IMR-90 (cell line): Measurements from ENCODE around the gene LMOD1. TPM values are rescaled to one million over a fixed set of nuclear protein-coding genes. Genes with fewer than 3 reads are reported as not detected.

Experiments
- ATAC-seq: fragments of 200-7000 bp; cut with Tn5 transposase; 2 replicates; pipeline ENCODE4 v1.9.1; 2020; ENCODE audit warnings: low read depth, mild to moderate bottlenecking, moderate library complexity
- BruUV-seq: library from RNA; stranded (reverse); fragments of 400-500 nt; replicated peaks from 2 replicates; lab custom pipeline; 2021; lab: Mats Ljungman, UMichigan
- CTCF ChIA-PET: fragments of 300-600 bp; formaldehyde crosslinking; extraction: SDS; loops from one replicate; lab custom pipeline; 2021; ENCODE audit warnings: antibody characterized with exemption; lab: Yijun Ruan, JAX
- POLR2A ChIA-PET: fragments of 300-600 bp; sonication (Branson Sonifier 250); formaldehyde crosslinking; loops from one replicate; lab custom pipeline; 2022; ENCODE audit warnings: antibody characterized with exemption; ENCODE audit not compliant: unreplicated experiment; lab: Charles Lee
- DNase-seq: peaks from one replicate; pipeline ENCODE4 v3.0.0; 2013
- H2AFZ ChIP-seq: replicated peaks from 2 replicates; pipeline ENCODE3; 2013; ENCODE audit warnings: low read length, mild to moderate bottlenecking; ENCODE audit not compliant: poor library complexity
- H2AK5ac ChIP-seq: 2 replicates; pipeline ENCODE4 v1.6.1; 2013; ENCODE audit warnings: low read depth, low read length, inconsistent platforms
- H2AK9ac ChIP-seq: replicated peaks from 2 replicates; pipeline ENCODE3; 2013; ENCODE audit warnings: mild to moderate bottlenecking, low read depth, low read length, moderate library complexity; ENCODE audit not compliant: poor library complexity
- H2BK120ac ChIP-seq: 2 replicates; pipeline ENCODE4 v1.6.1; 2013; ENCODE audit warnings: low read depth, low read length, inconsistent platforms
- H2BK15ac ChIP-seq: 3 replicates; pipeline ENCODE4 v1.6.1; 2013; ENCODE audit warnings: low read depth, low read length, inconsistent platforms
- H2BK20ac ChIP-seq: 2 replicates; pipeline ENCODE4 v1.6.1; 2013; ENCODE audit warnings: low read depth, mild to moderate bottlenecking, inconsistent platforms, low read length, moderate library complexity
- H2BK5ac ChIP-seq: 2 replicates; pipeline ENCODE4 v1.6.1; 2013; ENCODE audit warnings: mild to moderate bottlenecking, low read depth, low read length, inconsistent platforms; ENCODE audit not compliant: poor library complexity, severe bottlenecking
- H3K14ac ChIP-seq: replicated peaks from 2 replicates; pipeline ENCODE4 v1.6.1; 2013; ENCODE audit warnings: low read depth, low read length, inconsistent platforms
- H3K18ac ChIP-seq: 2 replicates; pipeline ENCODE4 v1.6.1; 2013; ENCODE audit warnings: low read depth, low read length, control low read depth
- H3K23ac ChIP-seq: 2 replicates; pipeline ENCODE4 v1.6.1; 2013; ENCODE audit warnings: low read depth, low read length, inconsistent platforms
- H3K27ac ChIP-seq: 2 replicates; pipeline ENCODE4 v1.5.1; 2013; ENCODE audit warnings: mild to moderate bottlenecking, control low read depth, low read length; ENCODE audit not compliant: insufficient read depth
- H3K27me3 ChIP-seq: 2 replicates; pipeline ENCODE4 v1.6.1; 2013; ENCODE audit warnings: low read length; ENCODE audit not compliant: control insufficient read depth, insufficient read depth
- H3K36me3 ChIP-seq: 2 replicates; pipeline ENCODE4 v1.6.1; 2013; ENCODE audit warnings: low read length, mixed read lengths; ENCODE audit not compliant: control insufficient read depth, insufficient read depth
- H3K4ac ChIP-seq: 2 replicates; pipeline ENCODE4 v1.6.1; 2013; ENCODE audit warnings: low read depth, low read length, inconsistent platforms
- H3K4me1 ChIP-seq: 2 replicates; pipeline ENCODE4 v1.6.1; 2013; ENCODE audit warnings: low read length, mixed read lengths; ENCODE audit not compliant: control insufficient read depth, insufficient read depth
- H3K4me2 ChIP-seq: 2 replicates; pipeline ENCODE4 v1.6.1; 2013; ENCODE audit warnings: low read depth, mild to moderate bottlenecking, control low read depth, low read length, moderate library complexity
- H3K4me3 ChIP-seq: 2 replicates; pipeline ENCODE4 v1.5.1; 2013; ENCODE audit warnings: low read depth, mild to moderate bottlenecking, control low read depth, low read length, moderate library complexity; ENCODE audit not compliant: insufficient read depth
- H3K56ac ChIP-seq: 2 replicates; pipeline ENCODE4 v1.6.1; 2013; ENCODE audit warnings: low read length, inconsistent platforms; ENCODE audit not compliant: insufficient read depth; ENCODE audit errors: extremely low read depth
- H3K79me1 ChIP-seq, 2 experiments: 2 replicates each; pipeline ENCODE4 v1.6.1; 2013; ENCODE audit warnings: low read length in 2 of 2, inconsistent platforms in 1 of 2, low read depth in 1 of 2
- H3K9ac ChIP-seq: 2 replicates; pipeline ENCODE4 v1.6.1; 2013; ENCODE audit warnings: low read depth, low read length, control low read depth
- H3K9me1 ChIP-seq: 2 replicates; pipeline ENCODE4 v1.6.1; 2013; ENCODE audit warnings: low read length, inconsistent platforms; ENCODE audit not compliant: insufficient read depth
- H3K9me3 ChIP-seq: 2 replicates; pipeline ENCODE4 v1.6.1; 2013; ENCODE audit warnings: low read length; ENCODE audit not compliant: control insufficient read depth, insufficient read depth
- H4K20me1 ChIP-seq: 2 replicates; pipeline ENCODE4 v1.6.1; 2013; ENCODE audit warnings: low read length, inconsistent platforms; ENCODE audit not compliant: insufficient read depth
- H4K5ac ChIP-seq: 2 replicates; pipeline ENCODE4 v1.6.1; 2013; ENCODE audit warnings: mild to moderate bottlenecking, low read depth, low read length, control low read depth
- H4K8ac ChIP-seq, 2 experiments: 2 replicates each; pipeline ENCODE4 v1.6.1; 2013; ENCODE audit warnings: low read depth in 2 of 2, low read length in 2 of 2, control low read depth in 1 of 2, inconsistent platforms in 1 of 2
- H4K91ac ChIP-seq: 2 replicates; pipeline ENCODE4 v1.6.1; 2013; ENCODE audit warnings: low read depth, low read length, inconsistent platforms; ENCODE audit not compliant: insufficient read depth
- BHLHE40 ChIP-seq: fragments of 150-350 bp; IDR thresholded peaks from 2 replicates; pipeline ENCODE4 v1.6.1; 2016; ENCODE audit warnings: mild to moderate bottlenecking, low read depth, low read length
- NFE2L2 ChIP-seq: fragments of 150-350 bp; IDR thresholded peaks from 2 replicates; pipeline ENCODE4 v1.6.1; 2016; ENCODE audit warnings: low read depth, mild to moderate bottlenecking, low read length
- RFX5 ChIP-seq: IDR thresholded peaks from 2 replicates; pipeline ENCODE4 v1.8.0; 2012; ENCODE audit warnings: low read depth, mild to moderate bottlenecking, low read length, moderate library complexity
- WGBS, 2 experiments: methylation state at CpG; one replicate each; pipeline versions ENCODE4 v1.1.5 to v1.1.7; 2013; ENCODE audit warnings: missing lambda C conversion rate in 2 of 2; ENCODE audit not compliant: insufficient read length in 1 of 2; ENCODE audit errors: extremely low coverage in 2 of 2; 5-methylcytosine and 5-hydroxymethylcytosine counted together
- dilution Hi-C: fragments of 300-500 bp; cut with HindIII; formaldehyde crosslinking; loops from one replicate; pipeline ENCODE4 v1.14.3; 2018; ENCODE audit warnings: low sequenced_read_pairs; ENCODE audit not compliant: unreplicated experiment
- in situ Hi-C: fragments of 300-500 bp; cut with MboI; formaldehyde crosslinking; loops from 3 replicates; pipeline ENCODE4 v1.14.3; 2019; ENCODE audit warnings: low sequenced_read_pairs, inconsistent platforms, mixed read lengths
- intact Hi-C: fragments of 100-400 bp; cut with micrococcal nuclease; formaldehyde crosslinking; loops from 2 replicates; pipeline ENCODE4 v1.10.0; 2022
- polyA plus RNA-seq, 3 experiments: library from polyadenylated mRNA; depleted of rRNA; stranded (reverse); fragments of >200 nt; gene quantifications; 2 replicates each; pipeline ENCODE4 v1.2.3, GENCODE V29; 2012; ENCODE audit warnings: low replicate concordance in 1 of 3
- total RNA-seq: library from RNA; depleted of rRNA; stranded (reverse); fragments of >200 nt; gene quantifications from 2 replicates; pipeline ENCODE4 v1.2.3, GENCODE V29; 2012
- TF ChIP-seq, protein P1 (sequence below): fragments of 150-350 bp; IDR thresholded peaks from 2 replicates; pipeline ENCODE4 v1.6.1; 2017; ENCODE audit warnings: mild to moderate bottlenecking, antibody characterized with exemption, low read length, low read depth

LMOD1 gene
- total and polyA plus RNA-seq, 2 of the 4 experiments (the other 2 are of a cell fraction), result 51.7 to 53.2 TPM

DNA sequence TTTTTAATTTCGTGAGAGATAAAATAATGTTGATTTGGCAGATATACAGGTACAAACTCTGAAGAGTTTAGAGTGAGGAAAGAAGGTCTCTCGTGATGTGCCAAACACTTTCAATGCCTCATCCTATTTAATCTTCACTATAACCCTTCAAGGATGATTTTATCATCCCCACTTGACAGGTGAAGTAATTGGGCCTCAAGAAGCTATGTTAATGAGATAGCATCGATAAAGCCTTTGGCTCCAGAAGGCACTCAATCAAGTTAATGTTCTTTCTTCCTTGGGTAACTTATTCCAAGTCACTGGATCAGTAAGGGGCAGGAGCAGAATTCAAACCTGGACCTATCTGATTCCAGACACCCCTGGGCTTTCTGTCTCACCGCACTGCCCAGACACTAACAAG is 7.2 kb downstream of the LMOD1 start:
- Histone ChIP-seq H3K36me3 (peaks cover 5% of the 10 kb centered on the region; the same call in 1 of the 2 replicates), H3K27me3 (no peaks in the 10 kb centered on the region), H3K18ac (peak overlapping the region; percentile 51; the same call in 1 of the 2 replicates), H3K4me2 (peak overlapping the region; percentile 14), H3K4ac (peak overlapping the region; percentile 98; the same call in 1 of the 2 replicates), H4K8ac (peak overlapping the region in 1 of 2 experiments; percentile 91; a peak in 3 of 4 replicates), H3K56ac (no peak overlapping the region; the same call in 1 of the 2 replicates), H3K23ac (peak overlapping the region; percentile 96; the same call in 1 of the 2 replicates), H2AFZ (no peak overlapping the region), H3K9me1 (peaks cover 34% of the 10 kb centered on the region), H4K20me1 (peaks cover 13% of the 10 kb centered on the region), H3K27ac (peak overlapping the region; percentile 76; the same call in 1 of the 2 replicates), H3K14ac (peak overlapping the region; percentile 11), H2BK15ac (peak overlapping the region; percentile 97; the same call in 1 of the 3 replicates), H2AK9ac (no peak overlapping the region), H3K9ac (peak overlapping the region; percentile 42), H3K4me3 (no peak overlapping the region), H4K91ac (peak overlapping the region; percentile 88), H2BK20ac (peak overlapping the region; percentile 70), H3K79me1 (peaks cover 32 to 74% of the 10 kb centered on the region in 2 experiments), H2BK5ac (peak overlapping the region; percentile 94), H4K5ac (peak overlapping the region; percentile 71), H2BK120ac (peak overlapping the region; percentile 98), H2AK5ac (peak overlapping the region; percentile 60), H3K4me1 (peaks cover 40% of the 10 kb centered on the region), H3K9me3 (no peaks in the 10 kb centered on the region; the same call in 1 of the 2 replicates)
- ATAC-seq, result no peak
- CTCF ChIA-PET, result interaction anchor here (2.3 kb wide), 1 partner anchor 43 kb away, joined by 5 read pairs; no protein-coding TSS in a partner anchor
- no TSS peak for BruUV-seq
- no peak for DNase-seq
- no CpG with 5 or more reads among the region's 4 CpGs for WGBS, 2 experiments
- TF ChIP-seq NFE2L2 (no peak), BHLHE40 (no peak), RFX5 (no peak)
- TF ChIP-seq, protein P1, sequence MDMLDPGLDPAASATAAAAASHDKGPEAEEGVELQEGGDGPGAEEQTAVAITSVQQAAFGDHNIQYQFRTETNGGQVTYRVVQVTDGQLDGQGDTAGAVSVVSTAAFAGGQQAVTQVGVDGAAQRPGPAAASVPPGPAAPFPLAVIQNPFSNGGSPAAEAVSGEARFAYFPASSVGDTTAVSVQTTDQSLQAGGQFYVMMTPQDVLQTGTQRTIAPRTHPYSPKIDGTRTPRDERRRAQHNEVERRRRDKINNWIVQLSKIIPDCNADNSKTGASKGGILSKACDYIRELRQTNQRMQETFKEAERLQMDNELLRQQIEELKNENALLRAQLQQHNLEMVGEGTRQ, result no peak
- POLR2A ChIA-PET, result no interaction called here
- dilution Hi-C loops (no loop called here), in situ Hi-C loops (no loop called here), intact Hi-C loops (no loop called here)
